Urothelium cell line (cell line): ENCODE data around the gene CUL9.

ENCODE experiments used
- DNase-seq: peaks from one replicate; pipeline ENCODE4 v3.0.0; 2011; ENCODE audit warnings: low spot score, mixed read lengths
- FAIRE-seq: peaks from 2 replicates; lab custom pipeline; 2011; peaks lifted over from hg19 to GRCh38; lab: Jason Lieb, UNC

The CUL9 gene

DNA sequence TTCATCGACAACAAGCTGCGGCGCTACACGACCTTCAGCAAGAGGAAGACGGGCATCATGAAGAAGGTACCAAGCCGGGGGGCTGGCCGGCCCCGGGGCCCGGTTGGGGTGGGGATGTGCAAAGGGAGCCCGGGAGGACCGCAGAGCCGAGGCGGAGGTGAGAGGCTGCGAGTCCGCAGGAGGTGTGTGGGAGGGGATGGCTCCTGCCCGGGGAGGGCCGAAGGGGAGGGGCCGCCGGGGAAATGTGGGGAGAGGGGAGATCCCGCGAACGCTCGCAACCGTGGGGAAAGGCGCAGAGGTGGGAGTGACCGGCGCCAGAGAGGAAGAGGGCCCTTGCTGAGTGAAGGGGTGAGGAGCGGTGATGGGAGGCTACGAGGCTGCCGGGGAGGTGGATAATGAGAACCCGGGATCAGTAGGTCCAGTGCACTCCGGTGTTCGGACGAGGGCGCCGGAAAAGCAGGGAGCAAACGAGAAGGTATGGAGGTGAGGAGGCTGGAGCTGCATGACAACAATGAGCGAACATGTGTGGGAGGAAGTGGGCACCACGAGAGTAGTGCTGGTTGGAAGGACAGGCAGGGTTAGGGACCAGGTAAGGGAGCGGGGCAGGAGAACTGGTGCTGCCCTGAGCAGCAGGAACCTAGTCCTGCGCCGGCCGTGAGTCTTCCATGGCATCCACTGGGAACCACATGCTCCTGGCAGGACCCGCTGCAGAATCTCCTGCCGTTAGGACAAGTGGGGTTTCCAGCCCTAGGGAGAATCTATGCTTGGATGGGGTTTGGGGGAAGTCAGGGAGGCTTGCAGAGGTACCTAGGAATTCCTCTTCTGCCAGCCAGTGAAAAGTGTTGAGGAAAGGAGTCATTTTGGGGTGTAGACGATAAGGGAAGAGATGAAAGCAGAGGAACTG, 9.6 kb upstream of the CUL9 start:
- FAIRE-seq (no peak), DNase-seq (peak; percentile 41)

DNA sequence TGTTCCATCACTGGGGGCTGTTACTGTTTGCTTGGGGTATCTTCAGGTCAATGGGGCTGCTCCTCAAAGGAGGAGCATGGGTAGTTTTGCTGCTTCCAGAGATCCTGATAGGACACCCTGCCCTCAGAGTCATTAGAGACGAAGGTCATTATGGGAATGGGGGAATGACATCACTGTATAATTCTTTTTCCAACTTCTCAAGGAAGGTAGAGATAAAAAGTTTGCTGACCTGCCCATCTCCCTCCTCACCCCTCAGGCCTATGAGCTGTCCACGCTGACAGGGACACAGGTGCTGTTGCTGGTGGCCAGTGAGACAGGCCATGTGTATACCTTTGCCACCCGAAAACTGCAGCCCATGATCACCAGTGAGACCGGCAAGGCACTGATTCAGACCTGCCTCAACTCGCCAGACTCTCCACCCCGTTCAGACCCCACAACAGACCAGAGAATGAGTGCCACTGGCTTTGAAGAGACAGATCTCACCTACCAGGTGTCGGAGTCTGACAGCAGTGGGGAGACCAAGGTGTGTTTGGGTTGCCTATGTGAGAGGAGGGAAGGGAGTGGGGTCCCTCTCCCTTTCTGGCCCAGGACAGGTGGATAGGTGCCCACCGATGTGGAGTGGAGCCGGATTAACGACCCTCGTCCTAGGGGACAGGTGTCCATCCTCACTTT, 8.3 kb upstream of the CUL9 start:
- FAIRE-seq: peak; percentile 72
- no peak for DNase-seq

DNA sequence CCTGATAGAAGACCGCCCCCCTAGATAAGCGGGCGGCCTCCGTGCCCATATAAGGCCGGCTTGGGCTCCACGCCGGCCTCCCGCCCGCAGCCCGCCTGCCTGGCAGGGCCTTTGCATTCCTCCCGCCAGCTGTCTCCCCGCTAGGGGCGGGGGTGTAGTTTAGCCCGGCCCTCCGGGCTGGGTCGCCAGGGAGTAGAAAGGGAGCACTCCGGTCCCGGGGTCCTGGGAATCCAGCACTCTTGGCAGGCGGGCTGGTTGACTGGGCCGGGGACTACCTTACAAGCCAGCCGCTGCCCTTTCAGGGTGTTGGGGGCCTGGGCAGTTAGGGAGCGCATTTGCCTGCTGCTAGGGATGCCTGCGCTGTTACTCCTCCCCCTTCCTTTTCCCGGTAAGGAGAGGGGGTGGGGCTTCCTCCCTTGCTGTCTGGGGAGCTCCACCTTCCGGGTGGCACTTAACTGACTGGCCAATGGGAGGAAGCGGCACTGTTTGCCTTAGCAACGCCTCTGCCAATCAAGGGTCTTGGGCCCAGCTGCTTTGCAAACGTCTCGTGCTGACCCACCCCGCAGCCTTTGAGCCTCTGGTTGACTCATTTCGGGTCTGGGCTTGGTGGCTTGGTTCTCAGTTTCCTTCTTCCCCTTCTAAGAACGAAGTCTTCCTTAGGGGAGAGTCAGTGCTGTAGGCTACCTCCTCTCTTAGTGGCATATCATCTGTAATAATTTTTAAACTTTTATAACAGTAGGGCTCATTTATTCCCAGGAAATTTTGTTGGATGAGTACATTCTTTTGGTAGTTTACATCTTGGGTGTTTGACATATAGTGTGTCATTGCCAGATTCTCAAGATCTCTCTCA, 7.5 kb upstream of the CUL9 start:
- FAIRE-seq: no peak
- peak; percentile 99 for DNase-seq

DNA sequence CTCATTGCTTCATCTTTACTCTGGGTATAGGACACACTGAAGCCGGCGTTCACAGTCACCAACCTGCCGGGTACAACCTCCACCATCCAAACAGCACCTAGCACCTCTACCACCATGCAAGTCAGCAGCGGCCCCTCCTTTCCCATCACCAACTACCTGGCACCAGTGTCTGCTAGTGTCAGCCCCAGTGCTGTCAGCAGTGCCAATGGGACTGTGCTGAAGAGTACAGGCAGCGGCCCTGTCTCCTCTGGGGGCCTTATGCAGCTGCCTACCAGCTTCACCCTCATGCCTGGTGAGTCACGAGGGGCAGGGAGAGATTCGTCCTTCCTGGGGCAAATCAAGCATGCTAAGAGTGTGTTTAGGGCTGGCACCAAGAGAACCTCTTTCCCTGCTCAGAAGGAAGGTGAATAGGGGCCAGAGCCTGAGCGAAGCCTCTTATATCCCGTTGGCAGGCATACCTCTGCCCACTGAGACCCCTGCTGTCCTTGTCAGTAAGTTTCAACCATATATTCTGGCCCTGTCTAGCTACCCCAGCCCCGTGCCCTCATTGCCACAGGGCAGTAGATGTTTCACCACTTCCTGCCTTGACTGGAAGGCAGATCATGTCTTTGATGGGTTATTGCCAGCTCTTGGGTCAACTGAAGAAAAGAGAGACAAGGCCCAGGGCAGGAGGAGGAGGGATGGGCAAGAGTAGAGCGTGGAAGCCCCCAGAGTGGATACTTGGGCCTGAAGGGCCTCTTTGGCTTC, 6.1 kb upstream of the CUL9 start:
- no peak for DNase-seq
- FAIRE-seq: no peak

DNA sequence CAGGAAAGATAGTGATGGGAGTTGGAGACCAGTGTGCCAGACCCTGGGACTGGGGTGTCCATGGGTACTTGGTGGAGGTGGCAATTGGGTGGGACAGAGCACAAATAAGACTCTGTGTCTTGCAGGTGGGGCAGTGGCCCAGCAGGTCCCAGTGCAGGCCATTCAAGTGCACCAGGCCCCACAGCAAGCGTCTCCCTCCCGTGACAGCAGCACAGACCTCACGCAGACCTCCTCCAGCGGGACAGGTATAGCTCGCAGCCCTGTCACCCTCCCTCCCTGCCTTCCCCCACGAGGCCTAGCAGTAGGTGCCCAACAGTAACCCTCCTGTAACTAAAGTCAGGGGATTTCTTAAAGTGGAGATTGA, 5.6 kb upstream of the CUL9 start:
- DNase-seq (no peak), FAIRE-seq (no peak)

DNA sequence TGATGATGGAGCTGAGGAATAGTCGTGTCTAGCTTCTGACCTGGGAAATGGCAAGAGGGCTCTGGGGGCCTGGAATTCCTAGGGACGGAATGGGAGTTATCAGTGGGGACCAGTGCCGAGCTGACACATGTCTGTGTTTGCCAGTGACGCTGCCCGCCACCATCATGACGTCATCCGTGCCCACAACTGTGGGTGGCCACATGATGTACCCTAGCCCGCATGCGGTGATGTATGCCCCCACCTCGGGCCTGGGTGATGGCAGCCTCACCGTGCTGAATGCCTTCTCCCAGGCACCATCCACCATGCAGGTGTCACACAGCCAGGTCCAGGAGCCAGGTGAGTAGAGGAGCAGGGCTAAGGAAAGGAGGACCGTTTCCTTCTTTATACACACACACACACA, 3.8 kb upstream of the CUL9 start:
- no peak for FAIRE-seq
- no peak for DNase-seq

DNA sequence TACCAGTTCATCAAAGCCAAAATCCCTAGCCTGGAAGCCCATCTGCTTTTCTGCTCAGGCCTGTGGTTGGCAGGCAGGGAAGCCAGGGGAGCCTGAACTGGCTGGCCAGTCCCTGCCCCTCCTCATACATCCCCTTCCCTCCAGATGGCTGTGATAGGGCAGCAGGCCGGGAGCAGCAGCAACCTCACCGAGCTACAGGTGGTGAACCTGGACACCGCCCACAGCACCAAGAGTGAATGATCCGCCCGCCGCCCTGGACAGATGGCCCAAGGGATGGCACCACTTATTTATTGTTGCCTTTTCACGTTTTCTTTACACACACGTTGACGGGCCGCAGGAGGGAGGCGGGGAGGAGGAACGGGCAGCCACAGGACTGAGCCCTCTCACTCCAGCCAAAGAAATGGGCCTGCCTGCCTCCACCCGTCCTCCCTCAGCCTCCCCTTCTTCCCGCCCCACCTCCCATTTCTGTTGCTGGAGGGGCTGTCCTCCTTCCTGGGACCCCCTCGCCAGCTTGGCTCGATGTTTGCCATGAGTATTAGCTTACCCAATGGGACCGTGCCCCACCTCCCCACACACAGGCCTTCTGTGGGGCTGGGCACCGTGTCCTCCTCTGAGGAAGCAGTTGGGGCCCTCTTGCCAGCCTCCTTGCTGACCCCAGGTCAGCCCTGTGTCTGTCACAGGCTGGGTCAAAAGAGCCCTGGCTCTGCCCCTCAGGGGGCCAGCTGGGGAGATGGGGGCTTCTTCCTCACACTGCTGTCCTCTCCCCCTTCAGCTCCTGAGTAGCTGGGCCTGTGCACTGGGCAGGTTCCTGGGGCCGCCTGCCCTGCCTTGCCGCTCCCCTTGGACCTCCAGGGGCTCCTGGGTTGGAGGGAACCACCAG, 2.8 kb upstream of the CUL9 start:
- no peak for DNase-seq
- FAIRE-seq: no peak

DNA sequence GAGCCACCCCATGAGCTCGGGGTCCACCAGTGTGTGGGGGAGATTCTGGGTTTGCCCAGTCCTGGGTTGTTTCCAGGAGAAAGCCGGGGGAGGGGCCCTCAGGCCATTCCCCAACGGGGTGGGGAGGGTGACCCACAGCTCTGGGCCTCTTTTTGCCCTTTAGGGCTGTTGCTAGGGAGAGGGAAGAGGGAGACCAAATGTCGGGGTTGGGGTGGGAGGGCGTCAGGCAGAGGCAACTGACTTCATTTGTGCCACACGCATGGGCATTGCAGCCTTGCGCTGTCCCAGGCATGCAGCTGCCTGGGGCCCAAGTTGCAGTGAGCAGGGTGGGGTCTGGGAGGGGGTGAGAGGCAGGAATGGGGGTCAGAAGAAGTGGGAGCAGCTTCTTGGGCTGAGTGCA, 1.9 kb upstream of the CUL9 start:
- DNase-seq (no peak), FAIRE-seq (no peak)

DNA sequence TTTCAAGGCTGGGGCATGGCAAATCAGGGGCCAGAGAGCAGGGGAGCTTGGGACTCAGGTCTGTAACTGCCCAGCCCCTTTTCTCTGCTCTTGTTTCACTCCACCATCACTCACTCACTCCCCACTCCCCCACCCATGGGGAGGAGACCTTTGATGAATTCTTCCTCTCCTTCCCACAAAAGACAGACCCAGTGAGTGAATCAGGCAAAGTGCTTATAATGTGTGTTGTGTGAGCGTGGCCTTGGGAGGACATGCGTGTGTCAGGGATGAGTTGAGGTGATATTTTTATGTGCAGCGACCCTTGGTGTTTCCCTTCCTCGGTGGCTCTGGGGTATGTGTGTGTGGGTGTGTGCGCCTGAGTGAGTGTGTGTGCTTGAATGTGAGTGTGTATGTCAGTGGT, 1.0 kb upstream of the CUL9 start:
- DNase-seq (no peak), FAIRE-seq (no peak)

DNA sequence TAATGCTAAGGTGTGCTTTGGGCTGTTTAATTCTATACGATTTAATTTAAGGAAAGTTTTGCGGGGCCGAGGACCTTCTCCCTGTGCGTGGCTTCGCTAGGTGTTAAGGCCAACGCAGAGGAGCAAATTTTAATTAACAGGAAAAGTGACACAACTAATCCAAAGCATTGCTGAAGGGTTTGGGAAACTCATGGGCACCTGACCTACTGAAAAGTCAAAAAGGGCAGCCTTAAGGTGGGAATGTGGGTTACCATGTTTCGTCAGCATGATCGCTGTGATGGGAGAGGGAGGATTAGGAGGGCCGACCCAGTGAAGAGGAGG, 415 bp upstream of the CUL9 start:
- DNase-seq: no peak

DNA sequence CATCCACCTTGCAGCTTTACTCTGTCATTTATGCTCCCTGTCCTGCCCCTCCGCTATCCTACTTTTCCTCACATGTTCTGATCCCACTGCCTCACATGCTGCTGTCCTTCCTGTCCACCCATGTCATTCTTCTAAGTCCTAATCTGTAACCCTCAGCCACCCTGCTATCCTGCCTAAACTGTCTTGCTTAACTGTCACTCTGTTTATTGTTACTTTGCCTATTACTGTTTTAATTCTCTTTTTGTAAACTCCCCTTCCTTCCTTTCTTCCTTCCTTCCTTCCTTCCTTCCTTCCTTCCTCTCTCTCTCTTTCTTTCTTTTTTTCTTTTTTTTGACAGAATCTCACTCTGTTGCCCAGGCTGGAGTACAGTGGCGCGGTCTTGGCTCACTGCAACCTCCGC, 1.4 kb downstream of the CUL9 start:
- FAIRE-seq (no peak), DNase-seq (no peak)

More for the DNA sequence above, 415 bp upstream of the CUL9 start:
- no peak for FAIRE-seq

DNA sequence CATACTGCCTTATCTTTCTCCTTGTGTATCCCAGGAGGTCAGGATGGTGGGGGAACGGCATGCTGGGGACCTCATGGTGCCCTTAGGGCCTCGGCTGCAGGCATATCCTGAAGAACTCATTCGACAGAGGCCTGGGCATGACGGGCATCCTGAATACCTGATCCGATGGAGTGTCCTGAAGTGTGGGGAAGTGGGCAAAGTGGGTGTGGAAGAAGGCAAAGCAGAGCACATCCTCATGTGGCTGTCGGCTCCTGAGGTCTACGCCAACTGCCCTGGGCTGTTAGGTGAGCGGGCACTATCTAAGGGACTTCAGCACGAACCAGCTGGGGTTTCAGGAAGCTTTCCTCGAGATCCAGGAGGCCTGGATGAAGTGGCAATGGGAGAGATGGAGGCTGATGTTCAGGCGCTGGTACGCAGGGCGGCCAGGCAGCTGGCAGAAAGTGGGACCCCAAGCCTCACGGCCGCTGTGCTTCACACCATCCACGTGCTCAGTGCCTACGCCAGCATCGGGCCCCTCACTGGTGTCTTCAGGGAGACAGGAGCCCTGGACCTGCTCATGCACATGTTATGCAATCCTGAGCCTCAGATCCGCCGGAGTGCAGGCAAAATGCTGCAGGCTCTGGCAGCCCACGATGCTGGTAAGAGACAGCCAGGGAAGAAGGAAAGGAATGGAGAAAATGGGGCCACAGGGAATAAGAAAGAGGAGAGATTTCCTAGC, 2.4 kb downstream of the CUL9 start:
- DNase-seq (no peak), FAIRE-seq (no peak)

DNA sequence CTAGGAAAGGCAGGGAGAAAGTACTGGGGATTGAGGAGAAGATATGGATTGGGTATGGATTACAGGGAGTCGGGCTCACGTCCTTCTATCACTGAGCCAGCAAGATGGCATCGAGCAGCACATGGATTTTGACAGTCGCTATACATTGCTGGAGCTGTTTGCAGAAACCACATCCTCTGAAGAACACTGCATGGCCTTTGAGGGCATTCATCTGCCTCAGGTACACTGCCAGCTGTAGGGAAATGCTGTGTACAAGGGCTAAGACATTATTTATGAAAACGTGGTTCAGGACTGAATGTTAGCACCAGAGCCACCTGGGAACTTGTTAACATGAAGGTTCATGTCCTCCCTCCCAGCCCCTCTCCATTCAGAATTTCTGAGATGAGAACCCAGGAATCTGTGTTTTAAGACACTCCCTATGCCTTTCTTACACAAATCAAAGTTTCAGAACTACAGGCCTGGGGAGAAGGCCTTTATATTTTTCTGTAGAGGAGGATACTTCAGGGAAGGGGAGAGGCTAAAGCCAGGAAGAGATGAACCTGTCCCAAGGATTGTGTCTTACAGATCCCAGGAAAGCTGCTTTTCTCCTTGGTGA, 3.5 kb downstream of the CUL9 start:
- DNase-seq (no peak), FAIRE-seq (no peak)

DNA sequence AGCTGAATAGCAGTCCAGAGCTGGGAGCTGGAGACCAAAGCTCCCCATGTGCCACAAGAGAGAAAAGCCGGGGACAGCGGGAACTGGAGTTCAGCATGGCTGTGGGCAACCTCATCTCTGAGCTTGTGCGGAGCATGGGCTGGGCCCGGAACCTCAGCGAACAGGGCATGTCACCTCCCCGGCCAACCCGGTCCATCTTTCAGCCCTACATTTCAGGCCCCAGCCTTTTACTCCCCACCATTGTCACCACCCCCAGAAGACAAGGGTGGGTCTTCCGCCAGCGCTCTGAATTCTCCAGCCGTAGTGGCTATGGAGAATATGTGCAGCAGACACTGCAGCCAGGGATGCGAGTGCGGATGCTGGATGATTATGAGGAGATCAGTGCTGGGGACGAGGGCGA, 4.0 kb downstream of the CUL9 start:
- DNase-seq (no peak), FAIRE-seq (no peak)

DNA sequence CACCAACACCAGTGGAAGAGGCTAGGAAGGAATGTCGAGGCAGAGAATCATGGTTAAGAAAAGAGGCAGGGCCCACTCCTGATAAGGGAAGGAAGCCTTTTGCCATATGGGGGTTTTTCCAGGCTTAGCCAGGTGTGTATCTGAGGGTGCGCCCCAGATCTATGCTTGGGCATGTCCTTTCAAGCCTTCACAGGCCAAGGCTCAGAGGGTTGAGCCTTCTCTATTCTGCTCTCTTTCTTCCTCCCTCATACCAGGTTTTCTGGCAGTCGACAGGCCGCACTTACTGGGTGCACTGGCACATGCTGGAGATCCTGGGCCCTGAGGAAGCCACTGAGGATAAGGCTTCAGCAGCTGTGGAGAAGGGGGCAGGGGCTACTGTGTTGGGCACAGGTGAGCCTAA, 4.7 kb downstream of the CUL9 start:
- FAIRE-seq: no peak
- DNase-seq: no peak

DNA sequence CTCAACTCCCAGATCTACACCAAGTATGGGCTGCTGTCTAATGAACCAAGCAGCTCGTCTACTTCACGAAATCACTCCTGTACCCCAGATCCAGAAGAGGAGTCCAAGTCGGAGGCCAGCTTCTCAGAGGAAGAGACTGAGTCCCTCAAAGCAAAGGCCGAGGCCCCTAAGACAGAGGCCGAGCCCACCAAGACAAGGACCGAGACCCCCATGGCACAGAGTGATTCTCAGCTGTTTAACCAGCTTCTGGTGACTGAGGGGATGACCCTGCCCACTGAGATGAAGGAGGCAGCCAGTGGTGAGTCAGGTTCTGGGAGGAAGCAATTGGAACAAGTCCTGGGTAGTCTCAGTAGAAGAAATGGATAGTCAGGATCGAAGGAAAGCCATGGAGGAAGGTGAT, 5.8 kb downstream of the CUL9 start:
- DNase-seq: no peak
- no peak for FAIRE-seq

DNA sequence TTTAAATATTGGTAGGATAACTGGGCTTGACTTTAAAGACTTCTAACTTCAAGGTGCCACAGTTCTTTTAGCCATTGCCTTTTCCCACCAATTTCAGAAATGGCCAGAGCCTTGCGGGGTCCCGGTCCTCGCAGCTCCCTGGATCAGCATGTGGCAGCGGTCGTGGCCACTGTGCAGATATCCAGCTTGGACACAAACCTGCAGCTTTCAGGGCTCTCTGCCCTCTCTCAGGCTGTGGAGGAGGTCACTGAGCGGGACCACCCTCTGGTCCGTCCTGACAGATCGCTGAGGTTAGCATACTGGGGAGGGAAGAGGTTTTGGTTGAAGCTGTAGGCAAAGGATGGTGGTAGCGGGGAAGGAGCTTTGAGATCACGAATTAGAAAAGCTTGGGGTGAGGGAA, 6.4 kb downstream of the CUL9 start:
- DNase-seq (no peak), FAIRE-seq (no peak)

DNA sequence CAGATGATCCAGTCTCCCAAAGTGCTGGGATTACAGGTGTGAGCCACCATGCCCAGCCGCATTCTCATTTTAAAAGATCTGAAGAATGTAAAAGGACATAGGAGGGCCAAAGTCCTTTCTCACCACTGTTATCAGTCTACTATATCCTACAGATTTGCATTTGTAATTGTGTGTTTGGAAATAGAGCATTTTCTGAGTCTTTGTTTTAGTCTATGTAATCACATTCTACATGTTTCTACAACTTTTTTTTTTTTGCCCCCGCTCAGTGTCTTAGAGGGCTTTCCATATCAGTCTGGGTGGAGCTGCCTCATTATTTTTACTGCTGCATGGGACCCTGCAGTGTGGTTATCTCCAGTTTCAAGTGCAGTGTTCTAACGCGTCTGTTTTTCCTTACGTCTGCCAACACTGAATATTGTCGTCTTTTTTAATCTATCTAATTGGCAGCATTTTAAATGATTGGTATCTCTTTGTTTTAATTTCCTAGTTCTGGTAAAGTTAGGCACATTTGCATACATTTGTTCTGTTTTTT, 7.8 kb downstream of the CUL9 start:
- FAIRE-seq (no peak), DNase-seq (no peak)

DNA sequence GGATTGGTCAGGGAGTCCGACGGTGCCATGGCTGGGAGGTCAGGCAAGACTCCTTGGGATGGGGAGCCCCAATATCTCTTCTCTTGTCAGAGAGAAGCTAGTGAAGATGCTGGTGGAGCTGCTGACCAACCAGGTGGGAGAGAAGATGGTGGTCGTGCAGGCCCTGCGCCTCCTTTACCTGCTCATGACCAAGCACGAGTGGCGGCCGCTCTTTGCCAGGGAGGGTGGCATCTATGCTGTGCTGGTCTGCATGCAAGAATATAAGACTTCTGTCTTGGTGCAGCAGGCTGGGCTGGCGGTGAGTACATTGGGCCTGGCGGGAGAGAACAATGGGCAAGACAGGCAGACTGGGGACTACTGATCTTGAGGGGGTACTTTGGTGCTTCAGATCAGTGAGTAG, 10.9 kb downstream of the CUL9 start:
- no peak for FAIRE-seq

More for the DNA sequence above, 10.9 kb downstream of the CUL9 start:
- no peak for DNase-seq
